HG03520 (cell line): ENCODE results near the gene LRRC28.

Experiments used
- ATAC-seq: cut with Tn5 transposase; IDR thresholded peaks from one replicate; pipeline ENCODE4 v1.9.1; 2021; ENCODE audit warnings: mild to moderate bottlenecking, moderate library complexity; ENCODE audit not compliant: unreplicated experiment

Gene LRRC28

DNA sequence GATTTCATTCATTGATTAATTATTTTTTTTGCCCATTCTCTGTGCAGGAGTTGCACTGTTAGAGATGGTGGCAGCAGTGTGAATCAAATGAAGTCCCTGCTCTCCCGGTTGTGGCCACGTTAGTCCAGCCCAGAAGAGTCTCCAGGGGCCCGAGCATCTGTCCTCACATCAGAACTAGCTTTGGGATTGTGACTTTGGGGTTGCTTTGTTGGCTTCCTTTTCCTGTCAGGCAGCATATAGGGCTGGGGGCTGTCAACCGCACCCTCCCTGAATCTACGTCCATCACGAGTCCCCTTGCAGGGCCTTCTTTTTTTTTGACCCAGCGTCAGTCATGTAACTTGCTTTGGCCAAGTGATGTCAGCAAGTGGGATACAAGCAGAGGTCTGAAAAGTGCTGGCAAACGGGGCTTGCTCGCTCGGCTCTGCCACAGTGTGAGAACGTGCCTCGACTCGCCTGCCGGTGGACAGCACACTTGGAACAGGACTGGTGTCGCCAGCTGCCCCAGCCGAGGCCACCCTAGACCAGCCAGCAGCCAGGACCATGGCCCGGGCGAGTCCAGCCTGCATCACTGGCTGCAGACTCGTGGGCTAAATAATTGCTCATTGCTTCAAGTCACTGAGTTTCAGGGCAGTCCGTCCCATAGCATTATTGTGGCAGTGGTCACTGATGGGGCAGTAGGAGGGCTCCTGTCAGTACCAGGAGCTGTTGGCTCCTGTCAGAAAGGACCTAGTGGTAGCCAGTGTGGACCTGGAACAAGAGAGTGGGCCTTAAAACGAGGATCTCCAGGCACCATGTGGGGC is 162.9 kb downstream of the LRRC28 start:
- no peak for ATAC-seq

- ATAC-seq, result no peak
These were observed 163.8 kb downstream of the LRRC28 start for GRCh38 chr15:99414755-99415731.

DNA sequence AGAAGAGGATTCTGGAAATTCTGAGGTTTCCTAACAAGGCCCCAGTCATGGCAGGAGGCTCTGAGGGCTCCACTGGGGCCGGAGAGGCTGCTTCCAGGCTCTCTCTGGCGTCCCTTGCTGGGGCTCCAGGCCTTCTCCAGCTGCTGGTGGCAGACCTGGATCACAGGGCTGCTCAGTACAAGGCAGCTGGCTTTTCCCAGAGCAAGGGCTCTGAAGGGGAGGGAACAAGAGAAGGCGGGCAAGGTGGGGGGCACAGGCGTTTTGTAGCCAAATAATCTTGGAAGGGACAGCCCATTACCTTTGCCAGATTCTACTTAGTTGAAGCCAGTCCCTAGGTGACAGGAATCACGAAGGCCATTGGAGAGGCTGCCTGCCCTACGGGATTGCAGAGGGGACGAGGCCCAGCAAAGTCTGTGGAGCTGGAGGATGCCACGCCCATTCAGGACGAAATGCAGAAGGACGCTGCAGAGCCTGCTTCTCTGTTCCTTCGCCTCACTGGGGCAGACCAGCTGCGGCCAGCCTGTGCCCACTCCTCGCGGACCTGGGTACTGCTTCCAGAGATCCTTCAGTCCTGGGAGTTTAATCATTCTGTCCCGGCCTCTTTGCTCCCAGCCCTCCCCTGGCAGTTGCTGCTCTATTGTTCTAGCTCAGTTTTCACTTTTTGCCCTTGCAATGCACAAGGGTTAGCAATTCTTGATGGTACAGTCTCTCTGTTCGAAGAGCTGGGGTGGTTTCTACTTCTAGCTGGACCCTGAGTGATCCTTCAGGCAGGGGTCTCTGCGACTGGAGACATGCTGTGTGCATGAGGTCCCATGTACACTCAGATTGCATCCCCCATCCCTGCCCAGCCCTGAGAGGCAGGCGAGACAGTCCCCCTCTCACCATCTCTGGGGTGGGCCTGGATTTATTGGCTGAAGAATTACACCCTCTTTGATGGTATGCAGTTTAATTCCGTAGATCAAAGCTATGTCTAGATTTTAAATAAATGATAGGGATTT is 165.2 kb downstream of the LRRC28 start:
- ATAC-seq, result no peak

- no peak for ATAC-seq
These were observed 169.9 kb downstream of the LRRC28 start for GRCh38 chr15:99421172-99421656.

DNA sequence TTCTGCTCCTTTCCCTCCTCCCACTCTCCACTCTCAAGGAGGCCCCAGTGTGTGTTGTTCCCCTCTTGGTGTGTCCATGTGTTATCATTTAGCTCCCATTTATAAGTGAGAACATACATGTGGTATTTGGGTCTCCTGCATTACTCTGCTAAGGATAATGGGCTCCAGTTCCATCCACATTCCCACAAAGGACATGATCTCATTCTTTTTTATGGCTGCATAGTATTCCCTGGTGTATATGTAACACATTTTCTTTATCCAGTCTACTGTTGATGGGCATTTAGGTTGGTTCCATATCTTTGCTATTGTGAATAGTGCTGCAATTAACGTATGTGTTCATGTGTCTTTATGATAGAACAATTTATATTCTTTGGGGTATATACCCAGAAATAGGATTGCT is 170.5 kb downstream of the LRRC28 start:
- no peak for ATAC-seq

DNA sequence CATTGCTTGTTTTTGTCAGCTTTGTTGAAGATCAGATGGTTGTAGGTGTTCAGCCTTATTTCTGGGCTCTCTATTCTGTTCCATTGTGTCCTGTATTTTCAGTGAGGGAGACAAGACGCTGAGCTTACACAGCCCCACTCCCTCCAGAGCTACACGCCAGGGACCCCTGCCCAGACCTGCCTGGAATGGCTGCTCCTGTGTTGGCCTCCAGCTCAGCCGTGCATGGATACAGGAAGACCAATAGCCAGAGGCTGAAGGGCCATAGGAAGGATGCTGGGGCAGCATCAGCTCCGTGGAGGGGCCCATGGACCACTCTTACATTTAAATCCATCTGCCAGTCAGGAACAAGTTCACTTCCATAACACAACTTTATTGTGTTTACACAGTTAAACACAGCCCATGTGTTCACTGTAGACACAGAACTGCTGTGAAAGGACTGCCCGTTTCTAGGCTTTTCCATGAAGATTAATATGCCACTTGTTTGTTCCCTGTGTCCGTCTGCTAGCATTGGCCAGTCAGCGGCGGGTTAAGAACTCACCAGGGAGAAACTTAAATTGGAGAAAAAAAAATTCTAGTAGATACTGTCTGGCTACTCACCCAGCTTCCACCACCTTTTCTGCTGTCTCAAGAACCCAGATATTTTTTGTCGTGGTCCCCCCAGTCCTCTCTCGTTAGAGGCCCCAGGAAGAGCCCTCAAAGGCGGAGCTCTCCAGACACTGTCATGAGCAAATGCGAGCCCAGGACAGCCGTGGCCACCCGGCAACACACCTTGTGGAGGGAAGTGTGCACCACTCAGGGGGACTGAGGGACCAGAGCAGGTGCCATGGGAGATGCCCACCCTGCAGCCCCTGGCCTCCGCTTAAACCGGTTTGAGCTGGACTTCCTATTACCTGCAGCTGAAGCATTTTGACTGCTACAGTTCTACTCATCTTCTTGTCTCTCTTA is 172.2 kb downstream of the LRRC28 start:
- no peak for ATAC-seq

GRCh38 chr15:99424131-99424571 is 172.9 kb downstream of the LRRC28 start:
- no peak for ATAC-seq

DNA sequence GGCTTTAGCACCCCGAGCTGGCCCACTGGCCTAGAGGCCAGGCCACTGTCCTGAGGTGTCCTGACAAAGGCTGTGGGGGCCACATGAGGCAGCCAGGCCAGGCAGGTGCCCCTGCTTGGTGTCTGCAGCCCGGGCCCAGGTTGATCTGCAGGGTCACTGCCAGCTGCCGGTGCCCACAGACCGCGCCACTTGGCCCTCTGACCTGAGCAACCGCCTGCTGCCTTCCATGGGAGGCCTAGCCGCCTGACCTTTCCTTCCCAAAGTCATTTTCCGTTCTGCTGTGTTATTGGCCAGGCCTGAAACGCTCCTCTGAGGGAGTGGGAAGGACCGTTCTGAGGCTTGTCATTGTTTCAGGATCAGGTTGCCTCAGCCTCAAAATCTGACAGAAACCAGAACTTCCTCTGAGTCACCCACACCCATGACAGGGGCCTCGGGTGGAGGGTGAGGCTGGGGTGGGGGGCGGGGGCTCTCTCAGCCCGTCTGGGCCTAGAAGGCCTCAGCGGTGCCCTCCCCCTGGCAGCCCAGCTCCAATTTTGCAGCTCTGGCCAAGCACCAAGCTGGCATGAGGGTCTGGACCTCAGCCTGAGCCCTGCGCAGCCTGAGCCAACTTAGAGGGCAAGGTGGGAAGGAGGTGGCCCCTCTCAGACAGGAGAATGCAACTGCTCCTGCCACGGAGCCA is 173.8 kb downstream of the LRRC28 start:
- no peak for ATAC-seq

- ATAC-seq, result no peak
These were observed 174.5 kb downstream of the LRRC28 start for GRCh38 chr15:99425657-99426301.

- ATAC-seq, result no peak
These were observed 175.3 kb downstream of the LRRC28 start for GRCh38 chr15:99426431-99427105.

DNA sequence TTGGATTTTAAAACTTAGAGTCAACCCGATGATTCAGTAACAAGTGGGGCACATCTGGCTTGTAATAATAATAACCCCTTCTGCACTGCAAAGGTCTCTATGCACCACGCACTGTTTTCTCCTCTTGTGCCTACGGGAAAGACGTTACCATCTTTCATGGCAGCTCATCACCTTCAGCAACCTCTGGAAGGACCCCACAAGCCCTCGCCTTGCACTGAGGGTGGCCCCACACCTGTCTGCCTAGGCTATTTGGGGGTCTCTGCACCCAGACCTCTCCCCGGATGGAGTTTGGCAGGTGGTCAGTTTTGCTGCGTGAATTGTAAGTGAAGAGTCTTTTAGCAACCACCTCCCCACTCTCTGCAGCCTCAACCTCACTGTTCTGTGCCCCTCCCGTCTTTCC is 175.9 kb downstream of the LRRC28 start:
- ATAC-seq, result no peak

DNA sequence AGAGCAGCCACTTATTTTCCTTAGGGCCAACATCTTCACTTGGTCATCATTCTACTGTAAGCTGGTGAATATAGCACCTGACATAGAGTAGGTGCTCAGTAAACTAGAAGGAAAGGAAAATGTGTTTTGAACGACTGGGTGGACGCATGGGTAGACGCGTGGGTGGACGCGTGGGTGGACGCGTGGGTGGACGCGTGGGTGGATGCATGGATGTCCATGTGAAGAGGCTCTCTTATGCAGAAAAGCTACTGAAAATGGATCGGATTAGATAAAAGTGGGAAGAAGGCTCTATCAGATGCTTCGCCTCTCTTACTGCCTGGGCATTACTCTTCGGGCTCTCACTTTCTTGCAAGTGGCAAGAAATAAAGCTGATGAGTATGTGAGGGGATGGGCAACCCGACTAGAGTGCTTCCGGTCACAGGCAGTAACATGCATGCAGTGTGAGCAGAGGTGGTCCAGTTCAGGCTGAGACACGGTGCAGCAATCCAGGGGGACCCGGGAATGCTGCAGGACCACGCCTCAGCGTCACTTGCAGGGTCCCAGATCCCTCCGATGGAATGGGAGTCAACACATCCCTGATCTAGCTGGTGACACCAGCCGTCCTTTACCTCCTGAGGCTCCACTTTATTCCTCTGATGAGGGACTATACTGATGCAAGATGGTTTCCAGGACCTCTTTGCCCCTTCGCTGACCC is 176.5 kb downstream of the LRRC28 start:
- no peak for ATAC-seq

- ATAC-seq, result no peak
These were observed 178.4 kb downstream of the LRRC28 start for GRCh38 chr15:99429681-99430081.

GRCh38 chr15:99430881-99431401 is 179.7 kb downstream of the LRRC28 start:
- ATAC-seq, result no peak

GRCh38 chr15:99431661-99432091 is 180.4 kb downstream of the LRRC28 start:
- no peak for ATAC-seq

- ATAC-seq, result no peak
These were observed 181.2 kb downstream of the LRRC28 start for GRCh38 chr15:99432271-99433025.
